Mucosa of descending colon (tissue), 3 donors: Measurements from ENCODE around the gene CREB3. TPM values are rescaled to one million over a fixed set of nuclear protein-coding genes. Genes with fewer than 3 reads are reported as not detected.
A peak's percentile ranks its signal among the peaks of the same experiment; 100 is the strongest.

Source experiments
- ATAC-seq: fragments of 200-7000 bp; cut with Tn5 transposase; one replicate; pipeline ENCODE4 v1.9.1; 2020; ENCODE audit warnings: mild to moderate bottlenecking, moderate library complexity
- DNase-seq, 3 donors: peaks; one replicate each; pipeline ENCODE4 v3.0.0-alpha.2; 2020
- H3K36me3 ChIP-seq: fragments of 200-600 bp; one replicate; pipeline ENCODE4 v1.8.0; 2021; ENCODE audit warnings: low read depth, mild to moderate bottlenecking
- H3K4me1 ChIP-seq: fragments of 200-600 bp; one replicate; pipeline ENCODE4 v1.8.0; 2021; ENCODE audit warnings: low read depth, mild to moderate bottlenecking
- H3K4me3 ChIP-seq: fragments of 200-600 bp; one replicate; pipeline ENCODE4 v1.8.0; 2021; ENCODE audit warnings: mild to moderate bottlenecking
- H3K9me3 ChIP-seq: fragments of 200-600 bp; one replicate; pipeline ENCODE4 v1.8.0; 2021; ENCODE audit warnings: mild to moderate bottlenecking
- CTCF ChIP-seq: fragments of 200-600 bp; IDR thresholded peaks from one replicate; pipeline ENCODE4 v1.8.0; 2022; ENCODE audit warnings: antibody characterized with exemption, mild to moderate bottlenecking
- intact Hi-C, 2 donors: fragments of 100-400 bp; cut with DNase I in 1 of 2; cut with micrococcal nuclease in 1 of 2; formaldehyde crosslinking; loops; one replicate each; pipeline versions ENCODE4 v1.11.0 to v1.11.1; 2022; cut with DNase I, micrococcal nuclease
- total RNA-seq, 3 donors: library from RNA; stranded (reverse); fragmentation: NEBNext Ultra II Directional in 2 of 3; extraction: Animal tissue kit (Norgen Biotek cat#: 25700) in 2 of 3; gene quantifications; one replicate each; pipeline versions ENCODE4 v1.2.1 to v1.2.4, GENCODE V29; 2021 to 2023
- donor health status: DM: no; HTN: no; CAD: no; lungs with moderate emphysema.
- donor health status: DM: no; HTN: no; CAD: no.
- donor health status: DM: no; HTN: yes; CAD: no.

The CREB3 gene
- total RNA-seq, 3 donors from 2014 or later: 28.2 to 47.7 (median 34.3) TPM

DNA sequence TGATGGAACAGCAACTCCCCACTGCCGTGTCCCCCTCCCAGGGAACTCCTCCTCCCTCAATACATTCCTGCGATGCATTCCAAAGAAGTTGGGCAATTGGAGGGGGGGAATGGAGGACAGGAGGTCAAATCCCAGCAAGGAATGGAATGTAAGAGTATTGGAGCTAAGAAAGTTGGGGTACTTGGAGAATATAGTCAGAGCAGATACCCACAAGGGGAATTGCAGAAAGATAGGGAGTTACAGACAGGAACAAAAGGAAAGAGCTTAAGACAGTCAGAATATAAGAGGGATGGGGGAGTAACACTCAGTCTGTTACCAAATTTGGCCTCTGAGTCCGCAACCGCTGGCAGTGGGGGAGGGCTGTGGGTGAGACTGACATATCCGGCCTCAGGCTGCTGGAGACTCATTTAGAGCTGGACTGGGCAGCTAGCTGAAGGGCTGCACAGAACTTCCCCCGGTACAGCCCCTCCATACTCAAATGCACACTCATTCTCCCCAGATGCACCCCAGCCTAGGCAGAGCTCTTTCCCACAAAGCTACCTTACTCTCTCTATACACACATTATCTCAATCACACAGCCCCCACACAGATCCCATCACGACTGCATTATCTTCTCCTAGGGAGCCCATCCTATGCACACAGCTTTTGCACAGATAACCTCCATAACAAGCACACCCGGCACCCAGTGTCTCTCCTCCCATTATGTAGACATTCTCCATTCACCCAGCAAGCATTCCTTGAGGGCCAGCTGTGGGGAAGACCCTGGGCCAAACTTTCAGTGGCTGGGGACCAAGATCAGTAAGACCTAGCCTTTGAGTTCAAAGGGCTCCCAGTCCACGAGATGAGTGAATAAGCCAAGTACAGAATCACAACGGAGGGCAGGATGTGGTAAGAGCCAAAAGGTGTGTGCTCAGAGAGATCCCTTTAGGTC, 4.2 kb upstream of the CREB3 start:
- peaks cover 29% of the 10 kb centered on the region for H3K4me1 ChIP-seq
- no peak for ATAC-seq

DNA sequence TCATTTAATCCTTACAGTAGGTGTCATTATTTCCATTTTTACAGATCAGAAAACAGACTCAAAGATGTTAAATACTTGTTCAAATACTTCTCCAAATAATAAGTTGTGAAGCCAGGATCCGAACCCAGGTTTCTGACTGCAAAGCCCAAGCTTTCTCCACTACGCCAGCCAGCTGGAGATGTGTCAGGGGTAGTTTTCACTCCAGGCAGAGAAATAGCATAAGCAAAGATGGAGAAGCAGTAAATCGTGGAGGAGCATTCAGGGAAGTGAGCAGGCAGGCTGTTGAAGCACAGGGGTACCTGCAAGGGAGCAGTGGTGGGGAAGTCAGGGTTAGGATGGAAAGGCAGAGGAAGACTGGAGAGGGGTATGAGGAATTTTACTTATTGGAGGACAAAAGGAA, 3.4 kb upstream of the CREB3 start:
- Histone ChIP-seq H3K9me3 (no peaks in the 10 kb centered on the region), H3K4me3 (no peak overlapping the region), H3K4me1 (peaks cover 37% of the 10 kb centered on the region), H3K36me3 (no peaks in the 10 kb centered on the region)
- no peak for TF ChIP-seq CTCF
- ATAC-seq (no peak), DNase-seq (no peak)
- intact Hi-C loops: no loop called here

More for the DNA sequence above, 4.2 kb upstream of the CREB3 start:
- Histone ChIP-seq H3K4me3 (no peak overlapping the region), H3K9me3 (no peaks in the 10 kb centered on the region), H3K36me3 (no peaks in the 10 kb centered on the region)
- intact Hi-C loops: no loop called here
- TF ChIP-seq CTCF: no peak
- DNase-seq: peak; percentile 63 to 79 (median 63)

DNA sequence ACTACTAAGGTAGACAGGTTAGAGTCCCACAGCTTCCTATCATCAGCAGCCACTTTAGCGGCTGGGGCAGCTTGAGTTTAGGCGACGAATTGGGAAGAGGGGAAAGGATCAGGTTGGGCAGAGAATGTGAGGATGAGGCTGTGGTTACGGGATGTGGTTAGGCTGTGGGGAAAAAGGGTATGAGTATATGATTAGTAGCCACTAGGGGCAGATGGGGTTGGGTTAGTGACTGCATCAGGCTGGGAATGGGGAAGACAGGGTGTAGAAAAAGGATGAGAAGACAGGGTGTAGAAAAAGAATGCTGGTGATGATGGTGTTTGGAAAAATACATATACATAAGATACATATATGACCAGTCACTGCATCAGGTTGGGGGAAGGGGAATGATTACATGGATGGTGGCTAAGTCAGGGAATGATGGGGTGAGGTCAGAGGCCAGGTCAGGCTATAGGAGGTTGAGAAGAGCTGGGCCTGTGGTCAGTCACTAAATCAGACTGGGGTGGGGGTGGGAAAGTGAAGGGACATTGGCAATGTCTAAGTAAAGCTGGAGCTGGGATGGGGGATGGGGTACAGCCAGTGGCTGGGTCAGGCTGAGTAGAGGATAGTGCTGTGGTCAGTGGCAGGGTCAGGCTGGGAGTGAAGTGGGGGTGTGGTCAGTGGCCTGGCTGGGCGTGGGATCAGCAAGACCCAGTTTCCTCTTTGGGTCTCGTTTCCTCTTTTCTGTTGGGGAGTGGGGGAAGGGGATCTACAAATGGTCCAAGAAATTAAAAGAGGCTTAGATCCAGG, 2.6 kb upstream of the CREB3 start:
- no peaks in the 10 kb centered on the region for H3K36me3 ChIP-seq
- intact Hi-C loops: loop anchor here in 1 of 2 donors (5.0 kb wide), 1 partner anchor 73 kb away; the partner anchor contains the start of genes CCDC107 and RMRP
- DNase-seq (peak; percentile 54 to 79 (median 56)), ATAC-seq (no peak)
- H3K4me3 ChIP-seq: no peak overlapping the region
- H3K4me1 ChIP-seq: peaks cover 45% of the 10 kb centered on the region
- no peaks in the 10 kb centered on the region for H3K9me3 ChIP-seq
- peak; percentile 18 for TF ChIP-seq CTCF

GRCh38 chr9:35730486-35730854, 2.0 kb upstream of the CREB3 start:
- H3K9me3 ChIP-seq: no peaks in the 10 kb centered on the region
- intact Hi-C loops: loop anchor here in 1 of 2 donors (5.0 kb wide), 1 partner anchor 73 kb away; the partner anchor contains the start of genes CCDC107 and RMRP

More at GRCh38 chr9:35730486-35730854, 2.0 kb upstream of the CREB3 start:
- Histone ChIP-seq H3K4me3 (no peak overlapping the region), H3K4me1 (peaks cover 49% of the 10 kb centered on the region), H3K36me3 (no peaks in the 10 kb centered on the region)
- no peak for DNase-seq
- no peak for ATAC-seq
- no peak for TF ChIP-seq CTCF
